Nucleus accumbens (tissue), 56 donors: Measurements from ENCODE around the gene CLEC4G.
"Not testable (repeated sequence)": the region's sequence is repeated elsewhere in the genome, so short reads cannot be mapped to it uniquely, and the experiment has no call there.

Experiments used
- DNase-seq, 56 donors: peaks; one replicate each; lab custom pipeline; 2025; lab: John Stamatoyannopoulos, UW

Gene CLEC4G

GRCh38 chr19:7746903-7747884, 15.3 kb upstream of the CLEC4G start, which contains the start of gene CD209:
TSS of gene CD209 (minus strand) at chr19:7747534. CDS start at chr19:7747511, 23 bp downstream.
- DNase-seq: no peak

DNA sequence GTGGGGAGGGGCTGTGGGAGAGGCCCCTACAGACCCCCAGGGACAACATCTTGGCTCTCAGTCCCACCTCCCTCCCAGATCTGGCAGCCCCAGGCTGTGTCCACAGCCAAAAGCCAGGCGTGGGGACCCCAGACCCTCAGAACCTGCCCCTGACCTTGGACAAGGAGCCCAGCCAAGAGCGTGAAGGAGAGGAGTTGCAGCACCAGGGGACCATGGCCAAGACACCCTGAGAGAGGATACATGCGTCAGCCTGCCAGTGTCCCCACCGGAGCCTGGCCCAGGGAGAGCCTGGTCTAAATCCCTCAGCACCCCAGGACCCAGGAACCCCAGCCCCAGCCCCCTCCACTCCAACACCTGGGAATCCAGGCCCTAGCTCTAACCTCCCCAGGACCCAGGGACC, 14.4 kb upstream of the CLEC4G start:
- DNase-seq: not testable (repeated sequence)

- no peak for DNase-seq
Observed at GRCh38 chr19:7744871-7745650, 13.2 kb upstream of the CLEC4G start.

GRCh38 chr19:7744199-7744786, 12.4 kb upstream of the CLEC4G start:
- DNase-seq: no peak

DNA sequence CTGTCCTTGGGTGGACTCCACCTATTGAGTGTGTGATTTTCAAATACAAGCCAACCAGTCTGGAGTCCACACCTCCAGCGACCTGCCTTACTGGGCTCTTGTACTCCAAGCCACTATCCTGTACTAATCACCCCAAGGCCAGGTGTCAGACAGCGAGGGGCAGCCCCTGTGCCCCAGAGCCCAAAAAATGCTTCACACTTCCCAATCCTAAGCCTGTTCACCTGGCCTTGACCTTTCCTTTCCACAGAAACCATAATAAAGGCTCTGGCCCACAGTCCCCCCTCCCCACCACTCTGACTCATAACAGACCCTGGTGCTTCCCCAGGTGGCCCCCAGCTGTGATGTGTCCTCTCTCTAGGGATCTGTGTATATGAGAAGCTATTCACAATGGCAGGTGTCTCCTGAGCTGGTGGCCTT, 11.5 kb upstream of the CLEC4G start:
- no peak for DNase-seq

GRCh38 chr19:7742991-7743390, 11.1 kb upstream of the CLEC4G start:
- no peak for DNase-seq

DNA sequence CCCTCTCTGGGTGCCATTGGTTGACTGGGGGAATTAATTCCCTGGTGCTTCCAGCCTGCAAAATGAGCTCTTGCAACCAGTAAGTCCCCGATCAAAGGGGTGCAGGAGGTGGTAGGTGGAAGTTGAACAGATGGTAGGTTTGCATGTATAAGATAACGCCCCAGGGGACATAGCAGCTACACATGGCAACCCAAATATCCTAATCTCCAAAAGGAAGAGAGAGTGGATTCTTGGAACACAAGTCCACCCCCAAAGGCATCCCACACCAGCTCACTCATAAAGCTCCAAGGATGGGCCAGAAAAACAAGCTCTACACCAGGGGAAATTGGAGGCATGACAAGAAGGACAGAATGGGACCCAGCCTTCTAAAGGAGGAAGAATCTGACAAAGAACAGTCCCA, 10.7 kb upstream of the CLEC4G start:
- no peak for DNase-seq

DNA sequence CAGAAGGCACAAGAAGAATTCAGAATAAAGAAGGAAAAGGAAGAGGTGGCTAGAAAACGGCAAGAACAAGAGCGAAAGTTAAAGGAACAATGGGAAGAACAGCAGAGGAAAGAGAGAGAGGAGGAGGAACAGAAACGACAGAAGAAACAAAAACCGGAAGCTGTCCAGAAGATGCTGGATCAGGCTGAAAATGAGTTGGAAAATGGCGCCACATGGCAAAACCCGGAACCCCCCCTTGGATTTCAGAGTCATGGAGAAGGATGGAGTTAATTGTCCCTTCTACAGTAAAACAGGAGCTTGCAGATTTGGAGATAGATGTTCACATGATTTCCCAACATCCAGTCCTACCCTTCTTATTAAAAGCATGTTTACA, 8.8 kb upstream of the CLEC4G start:
- DNase-seq: no peak

DNA sequence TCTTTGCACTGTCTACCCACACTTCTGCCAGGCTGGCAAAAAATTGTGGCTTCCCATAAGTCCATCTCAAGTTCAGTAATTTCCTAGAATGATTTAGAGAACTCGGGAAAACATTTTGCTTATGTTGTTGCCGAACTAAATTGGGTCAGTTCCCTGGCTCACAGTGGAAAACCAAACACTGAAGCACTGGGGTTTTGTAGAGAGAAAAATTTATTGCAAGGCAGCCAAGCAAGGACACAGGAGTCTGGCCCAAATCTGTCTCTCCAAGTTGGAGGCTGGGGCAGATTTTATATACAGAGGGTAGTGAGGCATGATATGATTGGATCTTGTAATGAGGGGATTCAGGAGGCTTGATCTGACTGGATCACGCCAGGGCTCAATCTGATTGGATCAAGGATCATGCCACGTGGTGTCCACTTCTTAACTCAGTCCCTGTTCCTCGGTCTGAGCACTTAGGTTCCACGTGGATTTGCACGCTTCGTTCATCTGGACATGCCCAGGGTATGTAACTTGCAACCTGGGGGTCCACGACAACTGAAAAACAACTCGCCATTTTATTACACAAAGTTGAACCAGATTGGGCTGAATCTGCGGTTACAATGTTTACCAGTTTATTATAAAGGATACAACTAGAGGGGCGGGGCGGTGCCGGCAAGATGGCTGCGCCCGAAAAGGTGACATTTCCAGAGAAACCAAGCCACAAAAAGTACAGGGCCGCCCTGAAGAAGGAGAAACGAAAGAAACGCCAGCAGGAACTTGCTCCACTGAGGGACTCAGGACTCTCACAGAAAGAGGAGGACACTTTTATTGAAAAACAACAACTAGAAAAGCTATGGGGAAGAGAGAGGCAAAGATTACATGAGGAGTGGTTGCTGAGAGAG, 8.1 kb upstream of the CLEC4G start:
- DNase-seq: no peak

DNA sequence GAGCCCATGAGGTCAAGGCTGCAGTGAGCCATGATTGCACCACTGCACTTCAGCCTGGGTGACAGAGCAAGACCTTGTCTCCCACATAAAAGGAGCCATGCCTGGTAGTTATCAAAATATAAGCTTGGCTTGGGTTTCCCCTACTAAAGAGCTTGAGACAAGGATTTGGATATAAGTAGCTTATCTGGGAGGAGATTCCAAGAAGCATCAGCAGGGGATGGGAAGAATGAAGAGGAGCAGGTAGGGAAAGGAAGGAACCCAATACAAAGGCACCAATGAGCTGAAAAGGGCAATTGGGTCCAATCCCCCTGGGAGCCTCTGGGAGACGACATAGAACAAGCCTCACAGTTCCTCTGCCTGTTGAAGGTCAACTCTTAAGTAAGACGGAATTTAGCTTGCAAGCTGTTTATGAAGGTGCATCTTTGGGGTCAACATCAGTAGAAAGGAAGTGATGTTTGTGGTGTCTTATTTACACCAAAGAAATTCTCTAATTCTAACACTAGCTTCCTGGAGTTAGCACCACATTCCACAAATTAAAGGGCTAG, 7.4 kb upstream of the CLEC4G start:
- DNase-seq: no peak

- no peak for DNase-seq
Observed at GRCh38 chr19:7738023-7738422, 6.1 kb upstream of the CLEC4G start.

DNA sequence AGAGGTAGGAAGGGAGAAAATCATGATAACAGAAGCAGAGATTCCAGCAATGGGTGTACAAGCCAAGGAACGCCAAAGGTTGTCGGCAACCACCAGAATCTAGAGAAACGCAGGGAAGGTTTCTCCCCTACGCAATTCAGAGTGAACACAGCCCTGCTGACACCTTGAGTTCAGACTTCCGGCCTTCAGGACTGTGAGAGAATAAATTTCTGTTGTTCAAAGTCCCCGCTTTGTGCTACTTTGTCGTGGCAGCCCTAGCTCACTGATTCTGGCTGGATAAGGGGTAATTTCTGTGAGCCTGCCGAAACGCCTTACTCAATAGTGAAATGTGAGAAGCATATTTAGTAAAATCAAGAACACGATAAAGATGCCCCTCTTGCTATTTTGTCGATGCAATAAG, 5.3 kb upstream of the CLEC4G start:
- no peak for DNase-seq

GRCh38 chr19:7736148-7736547, 4.2 kb upstream of the CLEC4G start:
- DNase-seq: no peak

- no peak for DNase-seq
Observed at GRCh38 chr19:7734220-7735203, 2.6 kb upstream of the CLEC4G start.

- DNase-seq: no peak
Observed at GRCh38 chr19:7733376-7733775, 1.5 kb upstream of the CLEC4G start.

GRCh38 chr19:7731615-7732014, 295 bp downstream of the CLEC4G start:
- DNase-seq: no peak

- no peak for DNase-seq
Observed at GRCh38 chr19:7731218-7731595, 703 bp downstream of the CLEC4G start.
